GM12873 (cell line): ENCODE measurements around the gene PFN4.

Experiments used
- CTCF ChIP-seq: IDR thresholded peaks from 2 replicates; pipeline ENCODE4 v1.5.1; 2012; ENCODE audit warnings: low read depth, mild to moderate bottlenecking, moderate library complexity, low read length, control low read depth; ENCODE audit not compliant: insufficient read depth; ENCODE audit errors: missing control alignments

Gene PFN4

GRCh38 chr2:24159708-24160107 is 36.6 kb upstream of the PFN4 start:
- TF ChIP-seq CTCF = no peak

- TF ChIP-seq CTCF = no peak
Measured at GRCh38 chr2:24158131-24158530, 35.0 kb upstream of the PFN4 start.

GRCh38 chr2:24153478-24153877 is 30.3 kb upstream of the PFN4 start:
- no peak for TF ChIP-seq CTCF

- no peak for TF ChIP-seq CTCF
Measured at GRCh38 chr2:24152413-24153197, 29.5 kb upstream of the PFN4 start.

GRCh38 chr2:24147364-24147763 is 24.2 kb upstream of the PFN4 start:
- TF ChIP-seq CTCF = no peak

- TF ChIP-seq CTCF = no peak
Measured at GRCh38 chr2:24132543-24132942, 9.4 kb upstream of the PFN4 start.

- no peak for TF ChIP-seq CTCF
Measured at GRCh38 chr2:24125956-24126355, 2.8 kb upstream of the PFN4 start.
